GM21528 (cell line): ENCODE results near the gene GDF11.

ENCODE experiments used
- ATAC-seq: cut with Tn5 transposase; IDR thresholded peaks from one replicate; pipeline ENCODE4 v1.9.1; 2021; ENCODE audit warnings: mild to moderate bottlenecking, moderate library complexity; ENCODE audit not compliant: unreplicated experiment, low FRiP score

The GDF11 gene

DNA sequence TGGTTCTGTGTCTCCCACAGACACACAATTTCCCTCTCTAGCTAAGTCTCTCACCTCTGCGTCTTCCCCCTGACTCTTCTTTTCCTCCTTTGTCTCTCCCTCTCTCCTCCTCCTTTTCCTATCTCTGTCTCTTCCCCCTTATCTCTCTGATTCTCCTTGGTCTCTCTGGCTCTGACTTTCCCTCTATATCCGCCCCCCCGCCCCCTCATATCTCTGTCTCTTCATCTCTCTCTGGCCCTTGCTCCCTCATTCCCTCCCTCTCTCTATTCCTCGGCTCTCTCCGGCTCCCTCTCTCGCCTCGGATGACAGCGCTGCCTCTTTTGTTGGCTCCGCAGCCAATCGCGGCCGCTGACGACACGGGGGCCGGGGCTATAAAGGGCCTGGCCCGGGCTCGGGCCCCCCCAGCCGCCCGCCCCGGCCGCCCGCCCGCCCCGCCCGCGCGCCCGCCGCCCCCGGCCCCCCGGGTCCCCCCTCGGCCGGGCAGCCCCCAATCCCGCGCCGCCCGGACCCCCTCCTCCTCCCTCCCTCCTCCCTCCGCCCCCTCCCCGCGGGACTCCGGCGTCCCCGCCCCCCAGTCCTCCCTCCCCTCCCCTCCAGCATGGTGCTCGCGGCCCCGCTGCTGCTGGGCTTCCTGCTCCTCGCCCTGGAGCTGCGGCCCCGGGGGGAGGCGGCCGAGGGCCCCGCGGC, at the start of gene GDF11:
Gene GDF11 (plus strand): TSS at position 404 of the 687 bp plus-strand sequence. CDS start 195 bp downstream, at position 599.
- ATAC-seq: no peak

DNA sequence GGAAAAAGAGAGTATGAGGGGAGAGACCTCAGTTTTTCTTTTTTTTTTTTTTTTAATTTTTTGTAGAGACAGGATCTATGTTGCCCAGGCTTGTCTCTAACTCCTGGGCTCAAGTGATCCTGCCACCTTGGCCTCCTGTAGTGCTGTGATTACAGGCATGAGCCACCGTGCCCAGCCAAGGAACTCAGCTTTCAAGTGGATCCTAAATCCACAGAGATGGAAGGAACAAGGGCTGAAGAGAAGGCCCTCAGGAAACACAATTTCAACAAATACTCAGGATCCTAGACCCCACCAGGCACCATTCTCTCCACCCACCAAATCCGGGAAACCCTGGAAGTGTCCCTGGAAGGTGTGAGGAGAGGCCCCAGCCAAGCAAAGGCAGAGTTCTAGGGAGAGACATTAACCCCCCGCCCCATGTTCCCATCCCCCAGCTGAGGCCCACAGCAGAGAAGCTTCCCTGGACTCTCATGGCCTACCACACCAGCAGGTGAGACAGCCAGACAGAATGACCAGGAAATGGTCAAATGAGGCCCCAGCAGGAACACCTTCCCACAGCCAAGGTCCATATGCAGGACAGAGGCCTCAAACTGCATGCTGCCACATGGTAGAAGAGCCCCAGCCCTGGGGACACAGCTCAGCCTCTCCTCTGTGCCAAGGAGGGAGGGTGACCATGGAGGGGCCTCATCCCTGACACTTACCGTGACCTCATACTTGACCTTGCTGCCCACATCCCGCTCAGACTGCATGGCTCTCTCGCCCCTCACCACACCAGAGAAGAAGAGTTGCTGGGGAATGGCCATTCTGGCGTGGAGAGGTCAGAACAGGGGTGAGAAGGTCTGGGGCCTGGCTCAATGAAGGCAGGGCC, 49.4 kb upstream of the GDF11 start:
- ATAC-seq: no peak

DNA sequence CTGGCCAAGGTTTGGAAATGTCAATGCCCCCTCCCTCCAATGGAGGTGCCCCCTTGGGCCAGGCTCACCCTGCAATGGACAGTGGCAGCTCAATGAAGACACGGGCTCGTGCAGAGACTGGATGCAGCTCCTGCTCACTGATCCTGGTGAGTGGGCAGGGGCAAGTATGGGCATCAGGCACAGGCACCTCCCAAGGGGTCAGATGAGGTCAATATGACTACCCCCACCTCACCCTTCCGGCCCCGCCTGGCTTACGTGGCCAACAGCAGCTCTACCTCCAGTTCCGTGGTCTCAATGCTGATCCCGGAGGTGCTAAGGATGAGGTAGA, 48.8 kb upstream of the GDF11 start:
- no peak for ATAC-seq

DNA sequence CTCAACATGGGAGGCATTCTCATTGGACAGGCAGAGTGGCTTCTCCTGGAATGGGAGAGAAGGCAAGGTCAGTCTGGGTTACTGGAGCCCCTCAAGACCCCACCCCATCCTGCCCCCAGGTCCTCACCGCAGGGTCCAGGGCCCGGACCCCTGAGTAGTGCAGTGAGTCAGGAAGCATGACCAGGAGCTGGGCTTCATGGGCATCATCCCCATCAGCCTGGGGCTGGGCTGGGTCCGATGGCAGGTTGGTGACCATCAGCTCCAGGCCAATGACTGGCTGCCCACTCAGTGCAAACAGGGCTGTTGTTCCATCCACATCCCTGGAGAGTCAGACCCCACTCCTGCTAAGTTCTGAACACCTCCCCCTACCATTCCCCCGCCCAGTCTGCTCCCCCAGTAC, 48.3 kb upstream of the GDF11 start:
- no peak for ATAC-seq

DNA sequence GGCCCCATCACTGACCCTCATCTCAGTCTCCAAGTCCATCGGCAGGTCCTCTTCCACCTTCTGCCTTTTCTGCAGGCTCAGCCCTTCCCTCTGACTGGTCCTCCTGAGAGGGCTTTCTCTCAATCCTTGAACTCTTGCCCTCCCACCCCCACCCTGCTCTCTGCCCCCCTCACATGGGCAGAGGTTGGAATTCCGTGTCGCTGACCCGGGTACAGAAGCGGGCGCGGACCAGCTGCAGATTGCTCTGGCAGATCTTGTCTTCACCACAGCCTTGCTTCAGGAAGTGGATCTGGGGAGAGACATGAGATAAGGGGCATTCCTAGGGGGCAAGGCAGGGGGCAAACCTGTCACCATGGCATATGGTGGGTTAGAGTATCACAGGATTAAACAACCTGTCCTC, 47.6 kb upstream of the GDF11 start:
- no peak for ATAC-seq

DNA sequence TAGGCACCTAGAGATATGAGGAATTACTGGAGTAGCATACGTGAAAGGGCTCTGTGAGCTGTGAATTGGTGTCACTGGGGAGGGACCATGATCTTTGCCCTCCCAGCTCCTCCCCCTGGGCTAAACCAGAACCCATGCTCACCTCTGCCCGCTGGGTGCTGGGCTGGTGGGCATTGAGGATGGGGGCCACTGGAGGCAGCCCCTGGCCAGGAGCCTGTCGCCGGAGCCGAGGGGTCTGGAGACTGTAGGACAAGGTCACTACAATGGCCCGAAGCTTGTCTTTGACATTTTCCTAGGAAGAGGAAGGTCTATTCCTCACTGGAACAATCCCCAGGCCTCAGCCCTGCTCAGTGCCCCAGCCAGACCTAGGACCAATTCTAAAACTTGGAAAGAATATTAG, 46.8 kb upstream of the GDF11 start:
- no peak for ATAC-seq

DNA sequence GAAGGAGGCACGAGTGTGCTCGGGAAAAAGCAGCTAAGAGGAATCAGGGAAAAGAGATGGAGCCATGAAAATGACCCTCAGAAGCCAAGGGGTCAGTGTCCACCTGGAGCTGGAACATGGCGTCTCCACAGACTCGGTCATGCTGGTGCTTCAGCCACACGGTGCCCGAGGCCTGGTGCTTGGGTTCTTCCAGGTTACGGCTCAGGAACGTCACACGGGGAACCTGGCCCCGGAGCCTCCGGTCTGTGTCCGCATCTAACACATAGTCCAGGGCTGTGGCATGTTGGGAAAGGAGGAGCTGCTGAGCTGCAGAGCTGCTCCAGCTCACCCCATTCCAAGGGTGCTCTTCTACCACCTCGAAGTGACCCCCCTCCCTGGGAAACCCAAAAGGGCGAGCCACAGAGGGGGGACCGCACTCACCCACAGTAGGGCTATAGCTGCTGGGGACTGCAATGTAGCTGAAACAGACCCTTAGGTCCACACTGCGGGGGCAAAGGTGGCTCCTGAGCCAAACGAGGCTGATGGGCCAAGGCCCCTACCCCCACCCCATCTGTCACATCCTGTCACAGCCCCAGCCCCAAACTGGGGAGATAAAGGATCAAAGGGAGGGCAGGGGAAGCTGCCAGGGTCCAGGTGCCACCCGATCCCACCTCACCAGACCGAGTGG, 46.0 kb upstream of the GDF11 start:
- no peak for ATAC-seq

DNA sequence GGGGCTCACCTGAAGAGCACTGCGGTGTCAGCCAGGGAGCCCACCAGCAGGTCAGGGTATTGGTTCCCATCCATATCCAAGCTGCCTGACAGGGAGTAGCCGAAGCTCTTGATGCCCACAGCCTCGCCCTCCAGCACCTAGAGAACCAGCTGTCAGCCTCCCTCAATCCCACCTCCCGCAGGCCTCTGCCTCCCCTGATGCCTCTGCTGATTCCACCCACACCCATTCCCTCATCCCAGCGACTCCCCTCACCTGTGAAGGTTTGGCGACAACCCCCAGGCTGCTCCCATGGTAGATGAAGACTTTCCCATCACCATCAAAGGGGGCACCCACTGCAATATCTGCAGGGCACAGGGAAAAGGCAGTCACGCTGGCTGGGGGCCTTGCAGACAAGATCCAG, 45.2 kb upstream of the GDF11 start:
- no peak for ATAC-seq

DNA sequence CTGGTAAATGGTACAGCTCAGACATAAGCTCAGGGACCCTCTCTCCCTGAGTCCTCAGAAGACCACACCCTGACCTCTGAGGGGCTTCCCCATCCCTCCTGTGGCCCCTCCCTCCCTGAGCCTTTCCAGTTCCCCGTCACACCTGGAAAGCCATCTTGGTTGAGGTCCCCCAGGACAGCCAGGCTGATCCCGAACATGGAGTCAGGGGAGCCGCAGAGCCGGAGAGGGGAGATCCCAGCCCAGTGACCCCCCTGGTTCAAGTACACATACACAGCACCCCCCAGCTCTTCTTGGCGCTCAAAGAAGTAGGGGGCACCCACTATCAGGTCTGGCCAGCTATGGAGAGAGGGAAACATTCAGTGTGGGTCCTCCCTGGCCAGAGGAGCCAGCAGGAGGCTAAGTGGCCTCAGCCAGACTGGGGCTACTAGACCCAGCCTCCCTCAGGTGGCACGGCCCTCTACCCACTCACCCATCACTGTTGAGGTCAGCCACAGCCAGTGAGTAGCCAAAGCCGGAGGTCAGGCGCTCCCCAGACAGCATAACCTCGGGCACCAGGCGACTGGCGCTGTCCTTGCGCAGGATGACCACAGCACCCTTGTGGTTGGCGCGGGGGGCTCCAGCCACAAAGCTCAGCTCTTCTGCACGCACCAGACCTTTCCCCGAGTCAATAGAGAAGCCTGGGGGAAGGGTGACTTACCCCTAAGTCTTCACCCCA, 44.5 kb upstream of the GDF11 start:
- no peak for ATAC-seq

DNA sequence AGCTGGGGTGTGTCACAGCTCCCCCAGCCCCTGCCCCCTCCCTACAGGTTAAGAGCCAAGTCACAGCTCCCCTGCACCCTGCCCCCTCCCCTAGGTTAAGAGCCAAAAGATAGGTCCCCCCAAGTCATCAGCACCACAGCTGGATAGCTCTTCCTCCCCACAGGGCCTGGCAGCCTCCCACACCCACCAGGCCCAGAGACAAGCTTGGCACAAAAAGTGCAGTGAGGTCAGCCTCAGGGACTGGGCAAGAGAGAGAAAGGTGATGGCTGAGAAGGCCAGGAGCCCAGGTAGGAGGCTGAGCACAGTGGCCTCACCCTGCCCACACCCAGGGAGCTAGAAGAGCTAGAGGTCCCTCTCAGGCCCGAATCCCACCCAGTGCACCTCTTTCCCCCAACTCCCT, 44.0 kb upstream of the GDF11 start:
- no peak for ATAC-seq

DNA sequence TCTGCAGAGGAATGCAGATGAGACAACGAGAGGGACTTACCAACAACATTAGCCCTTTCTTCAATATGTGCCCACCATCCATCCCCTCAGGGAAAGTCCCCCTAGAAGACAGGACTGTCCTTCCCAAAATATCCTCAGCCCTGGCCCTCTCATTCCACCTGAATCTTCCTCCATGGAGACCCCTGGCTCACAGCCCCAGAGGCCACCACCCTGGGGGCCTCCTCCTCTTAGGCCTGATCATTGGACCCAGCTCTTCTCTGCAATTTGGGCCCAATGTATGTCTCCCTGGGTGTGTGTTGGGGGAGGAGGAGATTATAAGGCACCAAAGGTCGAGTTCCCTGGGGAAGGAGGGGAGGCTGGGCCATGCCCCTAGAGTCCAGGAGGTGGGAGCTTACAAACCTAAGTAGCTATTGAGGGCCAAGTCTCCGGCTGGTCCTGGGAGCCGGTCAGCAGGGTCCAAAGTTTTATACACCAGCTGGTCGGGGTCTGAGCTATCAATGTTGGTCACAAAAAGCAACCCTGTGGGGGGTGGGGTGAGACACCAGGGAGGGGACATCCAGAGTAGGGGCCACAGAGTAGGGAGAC, 43.4 kb upstream of the GDF11 start:
- no peak for ATAC-seq

DNA sequence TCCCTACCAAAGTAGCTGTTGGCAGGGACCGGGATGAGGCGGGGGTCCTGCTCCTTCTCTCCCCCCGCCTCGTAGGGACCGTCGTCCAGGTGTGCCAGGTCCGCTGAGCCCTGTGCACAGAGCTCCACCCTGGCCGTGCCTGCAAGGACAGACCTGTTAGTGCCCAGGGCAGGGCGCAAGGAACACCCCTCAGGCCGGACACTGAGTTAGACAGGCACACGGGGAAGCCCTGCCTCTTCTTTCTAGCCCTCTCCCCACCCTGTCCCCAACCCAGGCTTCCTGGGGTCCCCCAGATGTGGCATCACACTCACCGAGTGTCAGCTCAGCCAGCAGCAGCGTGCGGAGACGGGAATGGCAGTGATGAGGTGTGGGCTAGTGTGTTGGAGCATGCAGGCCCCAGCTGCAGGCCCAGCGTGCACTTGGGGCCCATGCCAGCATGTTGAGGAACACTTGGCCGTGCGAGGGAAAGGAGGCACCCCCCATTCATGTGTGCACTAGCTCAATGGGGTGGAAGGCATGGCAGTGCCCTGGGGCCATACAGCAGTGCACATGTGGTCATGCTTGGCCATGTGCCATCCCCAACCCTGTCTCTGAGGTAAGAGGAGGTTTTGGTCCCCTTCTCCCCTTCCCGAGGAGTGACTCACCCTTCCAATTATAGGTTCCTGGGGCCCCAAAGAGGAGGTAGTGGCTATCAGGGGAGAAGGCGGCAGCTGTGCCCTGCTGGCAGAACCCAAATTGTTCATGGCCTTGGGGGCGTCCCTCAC, 42.5 kb upstream of the GDF11 start:
- no peak for ATAC-seq

DNA sequence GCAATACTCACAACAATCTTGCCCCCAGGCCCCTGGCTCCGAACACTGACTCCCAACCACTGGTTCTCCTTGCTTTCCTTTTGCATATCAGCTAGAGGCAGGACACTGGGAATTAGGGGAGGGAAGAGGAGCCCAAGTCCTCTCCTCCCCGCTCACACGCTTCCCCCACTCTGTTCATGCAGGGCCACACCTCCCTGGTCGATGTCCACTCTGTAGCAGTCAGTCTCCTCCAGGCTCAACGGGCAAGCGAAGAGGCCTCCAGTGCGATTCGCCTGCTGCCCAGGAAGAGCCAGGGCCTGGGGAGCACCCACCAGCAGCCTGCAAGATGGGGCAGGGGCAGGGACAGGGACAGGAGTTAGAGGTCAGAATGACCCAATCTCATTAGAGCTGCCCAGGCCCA, 40.1 kb upstream of the GDF11 start:
- no peak for ATAC-seq

DNA sequence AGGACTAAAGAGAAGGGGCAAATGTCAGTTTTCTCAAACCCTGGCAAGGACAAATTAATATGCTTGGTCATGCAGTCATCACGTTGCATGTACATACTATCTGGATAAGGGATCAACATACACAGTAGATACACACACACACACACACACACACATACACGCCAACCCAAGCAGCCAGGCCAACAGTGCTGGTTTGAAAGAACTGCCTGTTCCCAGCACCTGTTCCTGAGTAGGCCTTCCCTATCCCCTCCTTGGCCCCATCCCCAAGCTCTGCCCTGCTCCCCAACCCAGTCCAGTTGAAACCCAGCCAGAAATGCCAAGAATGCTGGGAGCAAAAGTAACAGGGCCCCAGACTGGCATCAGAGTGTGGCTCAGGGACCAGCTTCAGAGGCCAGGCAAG, 39.6 kb upstream of the GDF11 start:
- no peak for ATAC-seq

DNA sequence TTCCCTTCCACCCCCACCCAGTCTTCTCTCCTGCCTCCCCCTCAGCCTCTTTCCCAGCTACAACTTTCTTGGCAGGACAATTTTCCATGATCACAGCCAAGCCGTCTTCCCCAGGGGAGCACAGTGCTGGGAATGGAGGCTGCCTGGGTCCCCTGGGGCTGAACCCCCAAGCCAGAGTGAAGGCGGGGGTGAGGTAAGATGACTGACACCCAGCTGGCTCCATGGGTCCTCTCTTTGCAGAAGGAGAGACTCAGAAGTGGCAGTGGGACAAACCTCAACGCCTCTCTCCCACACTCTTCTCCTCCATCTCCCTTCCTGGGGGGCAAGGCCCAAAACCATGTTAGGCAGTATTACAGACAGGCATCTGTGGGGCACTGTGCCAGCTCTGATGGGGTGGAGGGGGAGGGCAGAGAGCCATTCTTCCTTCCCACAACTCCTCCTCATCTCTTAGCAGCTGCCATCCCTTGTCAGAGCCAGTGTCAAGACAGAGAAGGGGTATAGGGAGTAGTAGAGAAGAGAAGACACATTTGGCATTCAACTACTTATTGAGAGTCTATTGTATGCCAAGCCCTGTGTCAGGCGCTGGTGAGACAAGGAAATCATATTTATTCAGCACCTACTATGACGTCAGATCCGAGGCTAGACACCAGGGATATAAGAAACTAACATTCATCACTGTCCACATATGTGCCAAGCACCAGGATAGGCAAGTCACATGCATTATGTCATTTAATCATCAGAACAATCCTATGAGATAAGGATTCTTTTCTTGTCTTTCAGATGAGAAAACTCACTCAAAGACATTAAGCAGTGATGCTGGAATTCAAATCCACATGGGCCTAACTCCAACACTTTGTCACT, 38.8 kb upstream of the GDF11 start:
- ATAC-seq: no peak

DNA sequence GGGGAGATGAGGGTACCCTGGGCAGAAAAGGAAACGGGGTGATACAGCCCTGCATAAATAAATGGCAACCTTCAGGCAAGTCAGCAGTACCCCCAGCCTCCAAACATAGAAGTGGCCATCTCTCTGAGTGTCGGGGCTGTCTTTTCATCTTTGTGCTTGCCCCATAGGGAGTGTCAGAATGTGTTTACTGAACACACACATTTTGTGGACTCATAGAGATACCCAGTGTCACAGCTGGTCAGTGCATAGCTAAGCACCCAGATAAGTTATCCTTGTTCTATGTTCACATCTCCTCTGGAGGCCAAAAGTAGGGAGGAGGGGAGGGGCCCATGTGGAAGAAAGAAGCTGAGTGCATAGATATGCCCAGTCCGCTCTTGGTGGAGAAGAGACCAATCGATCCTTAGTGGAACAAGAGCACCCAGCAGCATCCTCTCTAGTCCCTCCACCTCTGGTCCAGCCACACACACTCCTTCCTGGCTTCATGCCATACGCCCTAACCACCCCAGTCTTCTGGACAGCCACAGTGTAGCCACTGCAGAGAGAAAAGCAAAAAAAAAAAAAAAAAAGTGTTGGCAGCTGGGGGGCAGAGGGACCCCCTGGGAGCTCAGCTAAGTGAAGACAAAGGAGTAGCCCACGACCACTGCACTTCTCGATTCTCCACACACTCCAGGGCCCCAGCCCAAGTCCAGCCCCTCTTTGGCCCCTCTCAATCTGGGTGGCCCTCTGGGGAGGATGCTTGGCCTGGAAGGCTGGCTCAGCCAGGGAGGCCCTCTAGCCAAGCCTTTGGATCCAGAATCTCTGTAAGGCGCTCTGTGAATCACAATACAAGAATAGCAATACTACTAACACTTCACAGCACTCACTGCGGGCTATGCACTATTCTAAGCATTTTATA, 37.9 kb upstream of the GDF11 start:
- ATAC-seq: no peak

DNA sequence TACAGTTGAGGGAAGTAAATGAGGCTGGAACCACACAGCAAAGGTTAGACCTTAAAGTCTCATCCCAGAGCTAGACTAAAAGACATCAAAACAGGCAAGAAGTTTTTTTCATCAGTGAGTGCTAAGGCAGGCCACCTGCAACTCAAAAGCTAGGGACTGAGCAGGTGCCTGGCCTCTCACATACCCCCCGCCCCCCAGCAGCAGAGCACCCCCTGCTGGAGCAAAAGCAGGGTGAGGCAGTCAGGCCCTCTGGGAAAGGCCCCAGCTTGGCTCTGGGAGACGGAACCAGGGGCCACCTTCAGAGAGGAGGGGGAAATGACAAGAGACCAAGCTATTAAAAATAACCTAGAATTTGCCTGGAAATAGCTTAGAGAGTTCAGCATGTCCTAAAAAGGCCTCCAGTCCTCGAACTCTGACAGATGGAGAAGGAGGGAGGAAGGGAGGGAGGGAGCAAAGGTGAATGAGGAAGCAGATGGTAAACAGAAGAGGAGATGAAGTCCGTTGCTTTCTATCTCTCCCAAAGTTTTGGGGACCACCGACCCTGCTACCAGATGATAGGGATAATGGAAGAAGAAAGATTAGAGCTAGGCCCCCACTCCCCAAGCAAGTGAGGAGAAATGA, 37.0 kb upstream of the GDF11 start:
- no peak for ATAC-seq
